HepG2 (cell line): ENCODE measurements around the gene SETD1A. TPM values are rescaled to one million over a fixed set of nuclear protein-coding genes. Genes with fewer than 3 reads are reported as not detected.
A peak's percentile ranks its signal among the peaks of the same experiment; 100 is the strongest.

ENCODE experiments used
- BHLHE40 ChIP-seq: IDR thresholded peaks from 2 replicates; pipeline ENCODE4 v1.6.1; 2011; ENCODE audit warnings: low read length, improper control_type of control experiment
- FLYWCH1 ChIP-seq: sonication (generic); formaldehyde crosslinking; IDR thresholded peaks from 2 replicates; pipeline ENCODE4 v1.8.1; 2023; ENCODE audit warnings: mild to moderate bottlenecking, missing genetic modification reagents
- FOXK1 ChIP-seq: sonication (generic); formaldehyde crosslinking; IDR thresholded peaks from 2 replicates; pipeline ENCODE4 v1.4.0; 2020; ENCODE audit warnings: low read depth, missing genetic modification reagents, borderline replicate concordance
- MAFK ChIP-seq, 2 experiments: IDR thresholded peaks in 1 of 2; conservative IDR thresholded peaks in 1 of 2; 2 replicates each; pipeline ENCODE4 v1.6.1; 2011; ENCODE audit warnings: improper control_type of control experiment in 2 of 2, low read length in 2 of 2
- MBNL3 ChIP-seq: fragments of 250-450 bp; sonication (Bioruptor Pico); conservative IDR thresholded peaks from 2 replicates; pipeline ENCODE4 v1.8.0; 2022; ENCODE audit warnings: mild to moderate bottlenecking, inconsistent platforms
- NFATC3 ChIP-seq: sonication (generic); formaldehyde crosslinking; IDR thresholded peaks from 2 replicates; pipeline ENCODE4 v1.5.1; 2020; ENCODE audit warnings: mild to moderate bottlenecking, missing genetic modification reagents
- NFE2L2 ChIP-seq: fragments of 150-350 bp; IDR thresholded peaks from 2 replicates; pipeline ENCODE4 v1.6.1; 2014; ENCODE audit warnings: low read length
- NFYB ChIP-seq: sonication (generic); formaldehyde crosslinking; IDR thresholded peaks from 2 replicates; pipeline ENCODE4 v1.4.0; 2020; ENCODE audit warnings: missing genetic modification reagents
- NRL ChIP-seq: sonication (generic); formaldehyde crosslinking; IDR thresholded peaks from 2 replicates; pipeline ENCODE4 v1.5.0; 2020; ENCODE audit warnings: missing genetic modification reagents, mild to moderate bottlenecking, moderate library complexity, borderline replicate concordance
- POLR2AphosphoS5 ChIP-seq: IDR thresholded peaks from 2 replicates; pipeline ENCODE4 v1.6.1; 2012; ENCODE audit warnings: low read depth, low read length
- SIX1 ChIP-seq: sonication (generic); formaldehyde crosslinking; IDR thresholded peaks from 2 replicates; pipeline ENCODE4 v1.4.0; 2020; ENCODE audit warnings: missing genetic modification reagents, borderline replicate concordance
- SOX5 ChIP-seq: IDR thresholded peaks from 2 replicates; pipeline ENCODE4 v1.6.1; 2016; ENCODE audit warnings: borderline replicate concordance
- SRSF4 ChIP-seq: fragments of 200-400 bp; formaldehyde crosslinking; IDR thresholded peaks from one replicate; pipeline ENCODE4 v1.6.1; 2018; ENCODE audit warnings: mild to moderate bottlenecking, low read depth, low read length, moderate library complexity; ENCODE audit not compliant: poor library complexity, severe bottlenecking
- SRY ChIP-seq: sonication (generic); formaldehyde crosslinking; IDR thresholded peaks from 2 replicates; pipeline ENCODE4 v1.8.0; 2022; ENCODE audit warnings: mild to moderate bottlenecking, missing genetic modification reagents
- TCF12 ChIP-seq, 2 experiments: fragments of 450-650 bp in 1 of 2; sonication (generic) in 1 of 2; formaldehyde crosslinking in 1 of 2; IDR thresholded peaks; 2 replicates each; pipeline versions ENCODE4 v1.6.1 to v1.8.0; 2017 to 2022; ENCODE audit warnings: antibody characterized with exemption in 1 of 2, mild to moderate bottlenecking in 1 of 2, missing genetic modification reagents in 1 of 2, moderate library complexity in 1 of 2
- ZBTB20 ChIP-seq: sonication (generic); formaldehyde crosslinking; IDR thresholded peaks from 2 replicates; pipeline ENCODE4 v1.8.1; 2023; ENCODE audit warnings: missing genetic modification reagents, low read depth, mild to moderate bottlenecking, borderline replicate concordance
- ZBTB21 ChIP-seq: sonication (generic); formaldehyde crosslinking; IDR thresholded peaks from 2 replicates; pipeline ENCODE4 v1.4.0; 2020; ENCODE audit warnings: missing genetic modification reagents
- ZKSCAN1 ChIP-seq: fragments of 150-350 bp; IDR thresholded peaks from 2 replicates; pipeline ENCODE4 v1.6.1; 2014; ENCODE audit warnings: low read length
- ZNF121 ChIP-seq: sonication (generic); formaldehyde crosslinking; IDR thresholded peaks from 2 replicates; pipeline ENCODE4 v1.5.0; 2020; ENCODE audit warnings: mild to moderate bottlenecking, missing genetic modification reagents
- ZNF326 ChIP-seq: sonication (generic); formaldehyde crosslinking; IDR thresholded peaks from 2 replicates; pipeline ENCODE4 v1.4.0; 2020; ENCODE audit warnings: missing genetic modification reagents, borderline replicate concordance
- ZNF44 ChIP-seq: sonication (generic); formaldehyde crosslinking; IDR thresholded peaks from 2 replicates; pipeline ENCODE4 v1.5.1; 2020; ENCODE audit warnings: mild to moderate bottlenecking, missing genetic modification reagents
- ZNF619 ChIP-seq: sonication (generic); formaldehyde crosslinking; IDR thresholded peaks from 2 replicates; pipeline ENCODE4 v1.4.0; 2020; ENCODE audit warnings: mild to moderate bottlenecking, missing genetic modification reagents
- ZNF629 ChIP-seq: sonication (generic); formaldehyde crosslinking; conservative IDR thresholded peaks from 2 replicates; pipeline ENCODE4 v1.5.0; 2020; ENCODE audit warnings: missing genetic modification reagents
- ZNF652 ChIP-seq: IDR thresholded peaks from 2 replicates; pipeline ENCODE4 v1.6.1; 2016; ENCODE audit warnings: low read depth, borderline replicate concordance
- ZNF7 ChIP-seq: IDR thresholded peaks from 2 replicates; pipeline ENCODE4 v1.6.1; 2016; ENCODE audit warnings: missing biosample characterization, missing genetic modification reagents
- ZNF776 ChIP-seq: sonication (generic); formaldehyde crosslinking; IDR thresholded peaks from 2 replicates; pipeline ENCODE4 v1.4.0; 2020; ENCODE audit warnings: mild to moderate bottlenecking, missing genetic modification reagents
- polyA plus RNA-seq, 8 experiments: library from polyadenylated mRNA; depleted of rRNA in 3 of 8; stranded (reverse) in 7 of 8; unstranded in 1 of 8; fragments of >200 nt; fragmentation: Illumina TruSeq in 4 of 8; extraction: Trizol in 4 of 8; gene quantifications; 2 replicates each; pipeline versions ENCODE4 v1.2.1 to v1.2.3, GENCODE V29; 2011 to 2016; ENCODE audit warnings: low read depth in 4 of 8, missing spikeins in 1 of 8, mixed read lengths in 1 of 8; ENCODE audit not compliant: insufficient read depth in 1 of 8
- total RNA-seq, 5 experiments: library from RNA; depleted of rRNA; stranded (reverse); fragments of >200 nt; fragmentation: Illumina TruSeq; extraction: Trizol; gene quantifications; 2 replicates each; pipeline ENCODE4 v1.2.3, GENCODE V29; 2016; ENCODE audit warnings: low read depth in 1 of 5
- TF ChIP-seq, protein P1 (sequence below): sonication (generic); formaldehyde crosslinking; IDR thresholded peaks from 2 replicates; pipeline ENCODE4 v1.4.0; 2020; ENCODE audit warnings: missing genetic modification reagents, low read depth, mild to moderate bottlenecking, borderline replicate concordance
- TF ChIP-seq, protein P2 (sequence below): sonication (generic); formaldehyde crosslinking; IDR thresholded peaks from 2 replicates; pipeline ENCODE4 v1.4.0; 2020; ENCODE audit warnings: missing genetic modification reagents
- TF ChIP-seq, protein P3 (sequence below): sonication (generic); formaldehyde crosslinking; conservative IDR thresholded peaks from 2 replicates; pipeline ENCODE4 v1.8.0; 2022; ENCODE audit warnings: mild to moderate bottlenecking, moderate library complexity, missing genetic modification reagents

The SETD1A gene
- total and polyA plus RNA-seq, 2 of the 13 experiments (the other 11 are each of a cell fraction or from before 2014, with no cell fraction given), result 3.8 to 5.6 TPM

DNA sequence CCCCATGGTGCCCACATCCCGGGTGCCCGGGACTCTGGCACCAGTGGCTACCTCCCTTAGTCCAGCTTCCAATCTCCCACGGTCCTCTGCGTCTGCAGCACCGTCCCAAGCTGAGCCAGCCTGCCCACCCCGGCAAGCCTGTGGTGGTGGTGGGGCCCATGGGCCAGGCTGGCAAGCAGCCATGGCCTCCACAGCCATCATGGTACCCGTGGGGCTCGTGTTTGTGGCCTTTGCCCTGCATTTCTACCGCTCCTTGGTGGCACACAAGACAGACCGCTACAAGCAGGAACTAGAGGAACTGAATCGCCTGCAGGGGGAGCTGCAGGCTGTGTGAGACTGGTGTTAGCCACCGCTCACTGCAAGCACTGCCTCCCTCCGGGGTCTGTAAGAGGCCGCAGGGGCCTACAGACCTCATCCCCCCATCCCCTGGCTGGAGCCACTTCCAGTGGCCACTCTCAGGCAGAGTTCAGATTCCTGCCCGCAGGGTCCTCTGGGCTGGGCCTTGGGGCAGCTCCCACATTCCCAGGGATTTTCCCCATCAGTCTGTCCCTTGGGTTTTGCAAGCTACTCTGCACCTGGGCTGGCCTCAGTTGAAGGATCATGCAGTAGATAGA, 3.9 kb upstream of the SETD1A start (continued):
- TF ChIP-seq ZNF121 (CRISPR knock-in tag), result no peak
- no peak for TF ChIP-seq ZBTB21 (CRISPR knock-in tag)
- no peak for TF ChIP-seq POLR2AphosphoS5
- no peak for TF ChIP-seq ZNF7
- TF ChIP-seq MAFK (conservative IDR thresholded peaks at IDR 0.05 in 1 of 2, IDR thresholded peaks at IDR 0.05 in 1 of 2; ENCODE audit: low read length in 2 of 2), result no peak
- no peak for TF ChIP-seq ZNF619 (CRISPR knock-in tag)
- TF ChIP-seq NFYB (CRISPR knock-in tag), result 0 out of 2 replicates have a peak, but pooled peaks have one; percentile 21
- no peak for TF ChIP-seq NFE2L2
- 0 out of 2 replicates have a peak, but pooled peaks have one; percentile 42 for TF ChIP-seq SOX5 (CRISPR knock-in tag)
- TF ChIP-seq TCF12 (IDR thresholded peaks at IDR 0.05), result no peak
- TF ChIP-seq TCF12 (CRISPR knock-in tag; IDR thresholded peaks at IDR 0.05), result 0 out of 2 replicates have a peak, but pooled peaks have one; percentile 66
- no peak for TF ChIP-seq ZNF326
- no peak for TF ChIP-seq ZKSCAN1
- peak; percentile 79 for TF ChIP-seq NRL (CRISPR knock-in tag)
- no peak for TF ChIP-seq FLYWCH1 (CRISPR knock-in tag)
- 0 out of 2 replicates have a peak, but pooled peaks have one; percentile 6 for TF ChIP-seq ZNF629 (CRISPR knock-in tag)
- no peak for TF ChIP-seq ZNF652 (CRISPR knock-in tag)
- 0 out of 2 replicates have a peak, but pooled peaks have one; percentile 60 for TF ChIP-seq ZBTB20
- no peak; the same call in 1 of the 2 replicates for TF ChIP-seq ZNF44 (CRISPR knock-in tag)
- no peak for TF ChIP-seq MBNL3 (CRISPR knock-in tag)
- 0 out of 2 replicates have a peak, but pooled peaks have one; percentile 45 for TF ChIP-seq FOXK1 (CRISPR knock-in tag)
- TF ChIP-seq ZNF776 (CRISPR knock-in tag), result peak; percentile 45; the same call in 1 of the 2 replicates
- no peak for TF ChIP-seq SRSF4
- TF ChIP-seq, protein P1, sequence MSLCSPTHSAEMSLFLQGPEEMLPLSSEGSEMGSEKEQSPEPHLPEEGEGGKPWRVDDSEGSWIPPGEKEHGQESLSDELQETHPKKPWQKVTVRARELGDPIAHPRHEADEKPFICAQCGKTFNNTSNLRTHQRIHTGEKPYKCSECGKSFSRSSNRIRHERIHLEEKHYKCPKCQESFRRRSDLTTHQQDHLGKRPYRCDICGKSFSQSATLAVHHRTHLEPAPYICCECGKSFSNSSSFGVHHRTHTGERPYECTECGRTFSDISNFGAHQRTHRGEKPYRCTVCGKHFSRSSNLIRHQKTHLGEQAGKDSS (CRISPR knock-in tag), result peak; percentile 89; the same call in 1 of the 2 replicates
- TF ChIP-seq SIX1 (CRISPR knock-in tag), result no peak
- 0 out of 2 replicates have a peak, but pooled peaks have one; percentile 41 for TF ChIP-seq NFATC3 (CRISPR knock-in tag)
- TF ChIP-seq BHLHE40, result 0 out of 2 replicates have a peak, but pooled peaks have one; percentile 41
- peak; percentile 54; the same call in 1 of the 2 replicates for TF ChIP-seq SRY (CRISPR knock-in tag)
- TF ChIP-seq, protein P2, sequence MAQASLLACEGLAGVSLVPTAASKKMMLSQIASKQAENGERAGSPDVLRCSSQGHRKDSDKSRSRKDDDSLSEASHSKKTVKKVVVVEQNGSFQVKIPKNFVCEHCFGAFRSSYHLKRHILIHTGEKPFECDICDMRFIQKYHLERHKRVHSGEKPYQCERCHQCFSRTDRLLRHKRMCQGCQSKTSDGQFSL, result 0 out of 2 replicates have a peak, but pooled peaks have one; percentile 33
- TF ChIP-seq, protein P3, sequence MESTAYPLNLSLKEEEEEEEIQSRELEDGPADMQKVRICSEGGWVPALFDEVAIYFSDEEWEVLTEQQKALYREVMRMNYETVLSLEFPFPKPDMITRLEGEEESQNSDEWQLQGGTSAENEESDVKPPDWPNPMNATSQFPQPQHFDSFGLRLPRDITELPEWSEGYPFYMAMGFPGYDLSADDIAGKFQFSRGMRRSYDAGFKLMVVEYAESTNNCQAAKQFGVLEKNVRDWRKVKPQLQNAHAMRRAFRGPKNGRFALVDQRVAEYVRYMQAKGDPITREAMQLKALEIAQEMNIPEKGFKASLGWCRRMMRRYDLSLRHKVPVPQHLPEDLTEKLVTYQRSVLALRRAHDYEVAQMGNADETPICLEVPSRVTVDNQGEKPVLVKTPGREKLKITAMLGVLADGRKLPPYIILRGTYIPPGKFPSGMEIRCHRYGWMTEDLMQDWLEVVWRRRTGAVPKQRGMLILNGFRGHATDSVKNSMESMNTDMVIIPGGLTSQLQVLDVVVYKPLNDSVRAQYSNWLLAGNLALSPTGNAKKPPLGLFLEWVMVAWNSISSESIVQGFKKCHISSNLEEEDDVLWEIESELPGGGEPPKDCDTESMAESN, result no peak
